ENCODE measurements around the gene PXDN. TPM values are rescaled to one million over a fixed set of nuclear protein-coding genes. Genes with fewer than 3 reads are reported as not detected.

PXDN gene
- total and polyA plus RNA-seq, 8 donors, result 2.0 to 21.1 (median 4.2) TPM

GRCh38 chr2:1631292-1632001 is 112.9 kb downstream of the PXDN start:
- DNase-seq (no peak), FAIRE-seq (no peak), ATAC-seq (no peak)
- Histone ChIP-seq H3K27me3 (peaks cover 0 to 16% (median 2%) of the 10 kb centered on the region in 4 donors), H3K9me3 (no peaks in the 10 kb centered on the region), H3K36me3 (no peaks in the 10 kb centered on the region), H3K4me1 (no peaks in the 10 kb centered on the region), H3K27ac (no peak overlapping the region), H3K4me3 (no peak overlapping the region)
- intact Hi-C loops (cut with DNase I), result no loop called here
- 62 to 68% methylated on average over 6 of the region's 6 CpGs for WGBS, 2 donors
- TF ChIP-seq, protein P1, sequence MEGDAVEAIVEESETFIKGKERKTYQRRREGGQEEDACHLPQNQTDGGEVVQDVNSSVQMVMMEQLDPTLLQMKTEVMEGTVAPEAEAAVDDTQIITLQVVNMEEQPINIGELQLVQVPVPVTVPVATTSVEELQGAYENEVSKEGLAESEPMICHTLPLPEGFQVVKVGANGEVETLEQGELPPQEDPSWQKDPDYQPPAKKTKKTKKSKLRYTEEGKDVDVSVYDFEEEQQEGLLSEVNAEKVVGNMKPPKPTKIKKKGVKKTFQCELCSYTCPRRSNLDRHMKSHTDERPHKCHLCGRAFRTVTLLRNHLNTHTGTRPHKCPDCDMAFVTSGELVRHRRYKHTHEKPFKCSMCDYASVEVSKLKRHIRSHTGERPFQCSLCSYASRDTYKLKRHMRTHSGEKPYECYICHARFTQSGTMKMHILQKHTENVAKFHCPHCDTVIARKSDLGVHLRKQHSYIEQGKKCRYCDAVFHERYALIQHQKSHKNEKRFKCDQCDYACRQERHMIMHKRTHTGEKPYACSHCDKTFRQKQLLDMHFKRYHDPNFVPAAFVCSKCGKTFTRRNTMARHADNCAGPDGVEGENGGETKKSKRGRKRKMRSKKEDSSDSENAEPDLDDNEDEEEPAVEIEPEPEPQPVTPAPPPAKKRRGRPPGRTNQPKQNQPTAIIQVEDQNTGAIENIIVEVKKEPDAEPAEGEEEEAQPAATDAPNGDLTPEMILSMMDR (IDR thresholded peaks at IDR 0.05), result no peak

- FAIRE-seq, result no peak
- TF ChIP-seq, protein P1 (IDR thresholded peaks at IDR 0.05), result no peak
- no peaks in the 10 kb centered on the region for H3K9me3 ChIP-seq
- H3K27me3 ChIP-seq, result peaks cover 0 to 16% (median 2%) of the 10 kb centered on the region in 4 donors
- H3K27ac ChIP-seq, result no peak overlapping the region
- peak in 1 of 4 donors; percentile 33 for ATAC-seq
- H3K36me3 ChIP-seq, result no peaks in the 10 kb centered on the region
- WGBS, 2 donors, result 3 to 5% methylated on average over 2 of the region's 2 CpGs
- no peaks in the 10 kb centered on the region for H3K4me1 ChIP-seq
- intact Hi-C loops (cut with DNase I), result no loop called here
- DNase-seq, result no peak
- no peak overlapping the region for H3K4me3 ChIP-seq
Observed at GRCh38 chr2:1628893-1629292, 115.4 kb downstream of the PXDN start.

- H3K4me3 ChIP-seq, result no peak overlapping the region
- 66 to 72% methylated on average over 9 of the region's 9 CpGs for WGBS, 2 donors
- no peaks in the 10 kb centered on the region for H3K4me1 ChIP-seq
- FAIRE-seq, result no peak
- H3K9me3 ChIP-seq, result no peaks in the 10 kb centered on the region
- no peak overlapping the region for H3K27ac ChIP-seq
- peaks cover 0 to 16% (median 2%) of the 10 kb centered on the region in 4 donors for H3K27me3 ChIP-seq
- H3K36me3 ChIP-seq, result no peaks in the 10 kb centered on the region
- TF ChIP-seq, protein P1 (IDR thresholded peaks at IDR 0.05), result no peak
- intact Hi-C loops (cut with DNase I), result no loop called here
- no peak for DNase-seq
- ATAC-seq, result no peak
Observed at GRCh38 chr2:1627628-1628381, 116.5 kb downstream of the PXDN start.

- Histone ChIP-seq H3K27ac (no peak overlapping the region), H3K36me3 (no peaks in the 10 kb centered on the region), H3K27me3 (peaks cover 0 to 16% (median 2%) of the 10 kb centered on the region in 4 donors), H3K4me1 (no peaks in the 10 kb centered on the region), H3K9me3 (no peaks in the 10 kb centered on the region), H3K4me3 (no peak overlapping the region)
- WGBS, 2 donors, result 69 to 73% methylated on average over 8 of the region's 8 CpGs
- TF ChIP-seq, protein P1 (IDR thresholded peaks at IDR 0.05), result no peak
- intact Hi-C loops (cut with DNase I), result no loop called here
- no peak for ATAC-seq
- DNase-seq, result no peak
- FAIRE-seq, result no peak
Observed at GRCh38 chr2:1626271-1626681, 118.0 kb downstream of the PXDN start.
